B cell (primary cell): Measurements from ENCODE around the gene RFX3. TPM values are rescaled to one million over a fixed set of nuclear protein-coding genes. Genes with fewer than 3 reads are reported as not detected.

Source experiments
- ATAC-seq: fragments of 200-7000 bp; cut with Tn5 transposase; one replicate; pipeline ENCODE4 v1.10.0; 2021; ENCODE audit warnings: low read depth, mild to moderate bottlenecking, moderate number of reproducible peaks, moderate library complexity
- CTCF ChIA-PET: fragments of 350-600 bp; sonication (Branson Sonifier 250); formaldehyde crosslinking; loops from one replicate; lab custom pipeline; 2021; ENCODE audit warnings: antibody characterized with exemption, inconsistent platforms; lab: Charles Lee
- POLR2A ChIA-PET: fragments of 350-600 bp; sonication (Branson Sonifier 250); formaldehyde crosslinking; loops from one replicate; lab custom pipeline; 2021; ENCODE audit warnings: antibody characterized with exemption; lab: Charles Lee
- DNase-seq: peaks from one replicate; pipeline ENCODE4 v3.0.0; 2013
- H2AFZ ChIP-seq: 2 replicates; pipeline ENCODE4 v1.6.1; 2012; ENCODE audit warnings: mild to moderate bottlenecking, low read depth, low read length; ENCODE audit not compliant: insufficient read depth, poor library complexity, severe bottlenecking
- H3K27ac ChIP-seq, 2 donors: 1 replicate in 1 of 2; 2 replicates in 1 of 2; pipeline ENCODE4 v1.5.1; 2012 to 2013; ENCODE audit warnings: low read length in 2 of 2, mild to moderate bottlenecking in 2 of 2, moderate library complexity in 1 of 2
- H3K27me3 ChIP-seq, 4 experiments: fragments of 200-600 bp in 1 of 4; sonication (generic) in 1 of 4; replicated peaks in 1 of 4; 1 replicate in 2 of 4; 2 replicates in 2 of 4; pipeline versions ENCODE4 v1.6.1 to v1.7.0; 2013 to 2016; ENCODE audit warnings: low read length in 3 of 4, mild to moderate bottlenecking in 2 of 4, mixed read lengths in 1 of 4, moderate library complexity in 1 of 4; ENCODE audit not compliant: insufficient read depth in 4 of 4, control insufficient read depth in 3 of 4; ENCODE audit errors: control extremely low read depth in 1 of 4
- H3K36me3 ChIP-seq, 2 experiments: replicated peaks in 1 of 2; 1 replicate in 1 of 2; 2 replicates in 1 of 2; pipeline versions ENCODE4 v1.6.1 to v1.7.1; 2013; ENCODE audit warnings: low read length in 1 of 2; ENCODE audit not compliant: insufficient read depth in 2 of 2, control insufficient read depth in 1 of 2; ENCODE audit errors: control extremely low read depth in 1 of 2, extremely low read depth in 1 of 2
- H3K4me1 ChIP-seq, 2 donors: fragments of 200-600 bp in 1 of 2; sonication (generic) in 1 of 2; 1 replicate in 1 of 2; 2 replicates in 1 of 2; pipeline versions ENCODE4 v1.5.1 to v1.6.1; 2013 to 2017; ENCODE audit warnings: low read length in 2 of 2; ENCODE audit not compliant: control insufficient read depth in 2 of 2, insufficient read depth in 2 of 2
- H3K4me2 ChIP-seq: replicated peaks from 2 replicates; pipeline ENCODE3; 2012; ENCODE audit warnings: mild to moderate bottlenecking, low read depth, low read length; ENCODE audit not compliant: poor library complexity, severe bottlenecking
- H3K4me3 ChIP-seq, 5 experiments: fragments of 200-600 bp in 1 of 5; sonication (generic) in 1 of 5; 1 replicate in 3 of 5; 2 replicates in 2 of 5; pipeline versions ENCODE4 v1.5.1 to v1.7.0; 2011 to 2016; ENCODE audit warnings: low read length in 4 of 5, mild to moderate bottlenecking in 4 of 5, low read depth in 2 of 5, control low read depth in 1 of 5, moderate library complexity in 1 of 5; ENCODE audit not compliant: insufficient read depth in 1 of 5; ENCODE audit errors: control extremely low read depth in 1 of 5, extremely low read depth in 1 of 5
- H3K79me2 ChIP-seq: fragments of 200-600 bp; sonication (generic); one replicate; pipeline ENCODE4 v1.6.0; 2016; ENCODE audit warnings: low read length; ENCODE audit not compliant: control insufficient read depth, insufficient read depth
- H3K9ac ChIP-seq: fragments of 200-600 bp; sonication (generic); 2 replicates; pipeline ENCODE4 v1.6.1; 2017; ENCODE audit warnings: mild to moderate bottlenecking, low read length, moderate library complexity
- H3K9me3 ChIP-seq, 3 donors: one replicate each; pipeline versions ENCODE4 v1.6.1 to v1.7.1; 2013; ENCODE audit warnings: low read length in 2 of 3; ENCODE audit not compliant: control insufficient read depth in 2 of 3, insufficient read depth in 1 of 3; ENCODE audit errors: control extremely low read depth in 1 of 3
- H4K20me1 ChIP-seq: 2 replicates; pipeline ENCODE4 v1.6.0; 2012; ENCODE audit warnings: mild to moderate bottlenecking, low read length; ENCODE audit not compliant: insufficient read depth, control insufficient read depth, poor library complexity, severe bottlenecking
- H3K27ac Mint-ChIP-seq: one replicate; pipeline ENCODE4 v1.8.0; 2021; ENCODE audit warnings: mixed read lengths
- H3K27me3 Mint-ChIP-seq: one replicate; pipeline ENCODE4 v1.8.0; 2021; ENCODE audit warnings: mixed read lengths
- H3K4me1 Mint-ChIP-seq: one replicate; pipeline ENCODE4 v1.8.0; 2021; ENCODE audit warnings: mixed read lengths
- H3K4me3 Mint-ChIP-seq: one replicate; pipeline ENCODE4 v1.8.0; 2021; ENCODE audit warnings: mixed read lengths
- H3K9me3 Mint-ChIP-seq: one replicate; pipeline ENCODE4 v1.8.0; 2022; ENCODE audit warnings: mixed read lengths; ENCODE audit not compliant: insufficient read depth
- EZH2 ChIP-seq: IDR thresholded peaks from 2 replicates; pipeline ENCODE4 v1.6.1; 2012; ENCODE audit warnings: borderline replicate concordance, low read depth, mild to moderate bottlenecking, moderate library complexity, low read length; ENCODE audit not compliant: insufficient read depth, poor library complexity, severe bottlenecking
- WGBS: methylation state at CpG from one replicate; pipeline ENCODE4 v1.1.5; 2013; ENCODE audit warnings: missing lambda C conversion rate; ENCODE audit not compliant: insufficient coverage; 5-methylcytosine and 5-hydroxymethylcytosine counted together
- intact Hi-C: fragments of 100-400 bp; cut with micrococcal nuclease; formaldehyde crosslinking; loops from one replicate; pipeline ENCODE4 v1.10.0; 2022
- polyA plus RNA-seq: library from polyadenylated mRNA; depleted of rRNA; stranded (reverse); fragments of >200 nt; gene quantifications from 2 replicates; pipeline ENCODE4 v1.2.3, GENCODE V29; 2012
- total RNA-seq, 2 donors: library from RNA; stranded (reverse); fragments of 120-200 nt in 1 of 2; gene quantifications; 1 replicate in 1 of 2; 2 replicates in 1 of 2; pipeline versions ENCODE4 v1.2.3 to v1.2.4, GENCODE V29; 2013 to 2022
- TF ChIP-seq, protein P1 (sequence below): fragments of 200-600 bp; IDR thresholded peaks from one replicate; pipeline ENCODE4 v1.8.0; 2022; ENCODE audit warnings: antibody characterized with exemption, mild to moderate bottlenecking

RFX3 gene
- total and polyA plus RNA-seq, 2 donors (not counting 1 experiment from before 2014, with no cell fraction given) = 6.1 to 39.1 TPM

GRCh38 chr9:3330792-3331420 lies 194.9 kb downstream of the RFX3 start:
- Histone ChIP-seq H3K27ac (no peak overlapping the region), H3K9ac (no peak overlapping the region), H3K4me1 (no peaks in the 10 kb centered on the region), H3K27me3 (no peaks in the 10 kb centered on the region), H3K9me3 (no peaks in the 10 kb centered on the region), H2AFZ (no peak overlapping the region), H3K79me2 (no peaks in the 10 kb centered on the region), H3K36me3 (no peaks in the 10 kb centered on the region), H4K20me1 (no peaks in the 10 kb centered on the region), H3K4me3 (no peak overlapping the region), H3K4me2 (no peak overlapping the region)
- POLR2A ChIA-PET = no interaction called here
- H3K4me3 Mint-ChIP-seq = no peak overlapping the region
- no peak for ATAC-seq
- no peaks in the 10 kb centered on the region for H3K27me3 Mint-ChIP-seq
- no peak overlapping the region for H3K27ac Mint-ChIP-seq
- no peak for DNase-seq
- intact Hi-C loops = no loop called here
- CTCF ChIA-PET = interaction anchor here (1.2 to 3.2 kb wide), 2 partner anchors 110 to 113 kb away, joined by 3 to 22 read pairs; no protein-coding TSS in a partner anchor
- no peaks in the 10 kb centered on the region for H3K4me1 Mint-ChIP-seq
- H3K9me3 Mint-ChIP-seq = no peaks in the 10 kb centered on the region
- no peak for TF ChIP-seq EZH2
- TF ChIP-seq, protein P1, sequence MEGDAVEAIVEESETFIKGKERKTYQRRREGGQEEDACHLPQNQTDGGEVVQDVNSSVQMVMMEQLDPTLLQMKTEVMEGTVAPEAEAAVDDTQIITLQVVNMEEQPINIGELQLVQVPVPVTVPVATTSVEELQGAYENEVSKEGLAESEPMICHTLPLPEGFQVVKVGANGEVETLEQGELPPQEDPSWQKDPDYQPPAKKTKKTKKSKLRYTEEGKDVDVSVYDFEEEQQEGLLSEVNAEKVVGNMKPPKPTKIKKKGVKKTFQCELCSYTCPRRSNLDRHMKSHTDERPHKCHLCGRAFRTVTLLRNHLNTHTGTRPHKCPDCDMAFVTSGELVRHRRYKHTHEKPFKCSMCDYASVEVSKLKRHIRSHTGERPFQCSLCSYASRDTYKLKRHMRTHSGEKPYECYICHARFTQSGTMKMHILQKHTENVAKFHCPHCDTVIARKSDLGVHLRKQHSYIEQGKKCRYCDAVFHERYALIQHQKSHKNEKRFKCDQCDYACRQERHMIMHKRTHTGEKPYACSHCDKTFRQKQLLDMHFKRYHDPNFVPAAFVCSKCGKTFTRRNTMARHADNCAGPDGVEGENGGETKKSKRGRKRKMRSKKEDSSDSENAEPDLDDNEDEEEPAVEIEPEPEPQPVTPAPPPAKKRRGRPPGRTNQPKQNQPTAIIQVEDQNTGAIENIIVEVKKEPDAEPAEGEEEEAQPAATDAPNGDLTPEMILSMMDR = no peak

DNA sequence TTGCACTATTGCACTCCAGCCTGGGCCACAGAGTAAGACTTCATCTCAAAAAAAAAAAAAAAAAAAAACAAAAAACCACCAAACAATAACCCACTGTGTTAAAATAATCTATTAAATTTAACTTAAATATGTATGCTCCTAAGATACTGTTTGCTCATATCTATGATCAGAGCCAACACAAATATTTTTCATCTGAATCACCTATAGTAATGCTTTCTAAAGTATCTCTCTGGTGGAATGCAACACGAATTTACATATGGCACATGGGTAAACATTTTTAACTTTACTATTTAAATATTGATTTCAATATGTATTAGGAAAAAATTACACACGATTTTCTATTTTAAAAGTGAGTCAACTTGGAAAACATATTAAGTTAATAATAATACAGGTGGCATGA lies 196.4 kb downstream of the RFX3 start:
- no peaks in the 10 kb centered on the region for H3K79me2 ChIP-seq
- no peak for DNase-seq
- ATAC-seq = no peak
- no peaks in the 10 kb centered on the region for H3K36me3 ChIP-seq
- TF ChIP-seq, protein P1 = no peak
- TF ChIP-seq EZH2 = no peak
- no CpG with 5 or more reads among the region's 2 CpGs for WGBS
- Mint-ChIP-seq H3K4me1 (no peaks in the 10 kb centered on the region), H3K27ac (no peak overlapping the region), H3K27me3 (no peaks in the 10 kb centered on the region), H3K4me3 (no peak overlapping the region), H3K9me3 (no peaks in the 10 kb centered on the region)
- H3K4me3 ChIP-seq = no peak overlapping the region
- CTCF ChIA-PET = interaction anchor here (3.2 kb wide), 1 partner anchor 111 kb away, joined by 22 read pairs; no protein-coding TSS in a partner anchor
- no peak overlapping the region for H3K27ac ChIP-seq
- H2AFZ ChIP-seq = no peak overlapping the region
- H3K9ac ChIP-seq = no peak overlapping the region
- POLR2A ChIA-PET = no interaction called here
- H3K4me1 ChIP-seq = no peaks in the 10 kb centered on the region
- intact Hi-C loops = no loop called here
- H3K27me3 ChIP-seq = no peaks in the 10 kb centered on the region
- H3K9me3 ChIP-seq = no peaks in the 10 kb centered on the region
- no peak overlapping the region for H3K4me2 ChIP-seq
- H4K20me1 ChIP-seq = no peaks in the 10 kb centered on the region
